NCI-H146 treated with DMSO at 0.1 percent for 48 hours (cell line): ENCODE data around the gene IPCEF1.
"Not testable (repeated sequence)": the region's sequence is repeated elsewhere in the genome, so short reads cannot be mapped to it uniquely, and the experiment has no call there.

Experiments used
- DNase-seq: peaks from one replicate; lab custom pipeline; 2025; ENCODE audit not compliant: unreplicated experiment; lab: John Stamatoyannopoulos, UW

Gene IPCEF1

GRCh38 chr6:154249499-154250298 is 106.9 kb downstream of the IPCEF1 start:
- DNase-seq, result no peak

DNA sequence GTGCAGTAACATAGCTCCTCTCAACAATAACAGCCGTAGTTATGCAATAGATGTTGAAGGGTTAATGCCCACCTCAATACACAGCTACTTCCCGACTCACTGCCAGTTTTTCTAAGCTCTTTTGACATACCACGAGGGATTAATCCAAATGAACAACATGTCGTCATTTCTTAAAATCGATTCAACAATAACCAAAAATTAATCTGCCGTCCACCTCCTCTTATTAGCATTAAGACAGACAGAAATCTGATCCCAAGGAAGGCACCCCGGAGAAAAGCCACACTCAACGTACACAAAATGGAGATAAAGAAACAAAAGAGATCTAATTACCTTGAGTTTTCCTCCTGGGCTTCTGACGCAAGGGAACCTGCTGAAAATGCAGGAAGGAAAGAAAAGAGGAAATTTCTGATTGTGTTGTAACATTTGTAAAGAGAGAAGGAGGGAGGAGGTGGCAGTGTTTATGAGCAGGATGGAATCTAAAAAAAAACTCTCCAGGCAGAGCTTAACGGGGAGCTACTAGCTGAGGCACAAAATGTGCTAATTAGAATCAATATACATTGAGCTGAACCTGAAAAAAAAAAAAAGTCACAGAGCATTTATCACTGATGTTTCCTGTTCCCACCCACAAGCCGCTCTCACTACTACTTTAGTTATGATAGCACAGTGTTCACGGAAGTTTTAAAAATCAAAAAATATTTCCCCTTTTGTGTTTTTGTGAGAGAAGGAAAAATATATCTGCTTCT is 109.3 kb downstream of the IPCEF1 start:
- peak; percentile 81 for DNase-seq

DNA sequence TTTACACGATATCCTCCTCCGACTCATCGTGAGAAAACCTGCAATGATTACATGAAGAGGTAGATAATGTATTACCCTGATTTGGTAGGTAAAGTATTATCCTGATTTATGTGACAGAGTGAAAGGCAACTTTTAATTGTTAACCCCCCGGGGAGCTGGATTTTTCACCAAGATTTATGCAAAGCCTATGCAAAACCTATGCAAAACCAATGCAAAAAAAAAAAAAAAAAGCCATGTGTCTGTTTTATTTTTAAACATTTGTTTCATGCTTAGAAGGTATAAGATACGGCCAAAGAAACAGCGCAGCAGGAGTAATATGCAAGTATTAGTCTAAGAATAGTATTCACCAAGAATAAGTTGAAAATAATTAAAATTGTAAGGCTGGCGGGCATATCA is 109.9 kb downstream of the IPCEF1 start:
- DNase-seq, result no peak

DNA sequence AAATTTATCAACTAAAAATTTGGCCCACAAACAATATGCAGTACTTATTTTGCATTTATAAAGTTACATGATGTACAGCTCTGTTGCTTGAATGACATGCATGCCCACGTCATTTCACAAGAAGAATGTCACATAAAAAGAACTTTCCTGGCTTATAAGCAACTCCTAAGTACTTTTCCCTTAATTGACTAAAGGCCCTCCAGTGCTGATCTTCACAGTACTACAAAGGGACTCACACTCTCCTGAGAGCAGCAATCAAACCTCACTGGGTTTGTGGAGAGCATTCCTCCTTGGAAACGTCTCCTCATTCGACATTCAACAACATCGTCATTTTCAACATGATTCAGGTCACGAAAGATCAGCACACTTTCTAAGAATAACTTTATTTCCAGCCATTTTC is 111.1 kb downstream of the IPCEF1 start:
- no peak for DNase-seq

- DNase-seq, result no peak
These were observed 112.5 kb downstream of the IPCEF1 start for GRCh38 chr6:154243793-154244750.

DNA sequence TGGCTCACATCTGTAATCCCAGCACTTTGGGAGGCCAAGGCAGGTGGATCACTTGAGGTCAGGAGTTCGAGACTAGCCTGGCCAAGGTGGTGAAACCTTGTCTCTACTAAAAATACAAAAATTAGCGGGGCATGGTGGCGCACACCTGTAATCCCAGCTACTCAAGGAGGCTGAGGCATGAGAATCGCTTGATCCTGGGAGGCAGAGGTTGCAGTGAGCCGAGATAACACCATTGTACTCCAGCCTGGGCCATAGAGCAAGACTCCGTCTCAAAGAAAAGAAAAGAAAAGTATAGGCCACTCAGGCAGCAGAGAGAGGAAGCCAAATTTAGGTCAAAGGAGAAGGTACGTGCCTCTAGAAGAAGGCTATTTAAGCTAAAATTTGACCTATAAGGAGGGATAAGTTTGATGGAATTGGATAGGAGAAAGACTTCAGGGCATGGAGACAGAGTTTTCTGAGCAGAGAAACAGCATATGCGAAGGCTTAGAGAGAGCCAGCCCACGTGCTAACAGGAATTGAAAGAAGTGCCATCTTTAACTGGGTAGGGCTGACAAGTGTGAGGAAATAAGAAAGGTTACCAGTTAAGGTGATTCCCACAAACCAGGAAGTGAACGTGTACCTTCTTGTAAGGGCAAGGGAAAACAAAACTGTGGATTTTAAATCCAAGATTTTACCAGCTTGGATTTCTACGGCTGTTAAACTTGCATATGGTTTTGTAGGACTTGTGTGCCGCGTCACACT is 113.8 kb downstream of the IPCEF1 start:
- DNase-seq, result no peak

GRCh38 chr6:154241581-154241980 is 115.0 kb downstream of the IPCEF1 start:
- DNase-seq, result no peak

GRCh38 chr6:154241061-154241460 is 115.5 kb downstream of the IPCEF1 start:
- DNase-seq, result not testable (repeated sequence)

DNA sequence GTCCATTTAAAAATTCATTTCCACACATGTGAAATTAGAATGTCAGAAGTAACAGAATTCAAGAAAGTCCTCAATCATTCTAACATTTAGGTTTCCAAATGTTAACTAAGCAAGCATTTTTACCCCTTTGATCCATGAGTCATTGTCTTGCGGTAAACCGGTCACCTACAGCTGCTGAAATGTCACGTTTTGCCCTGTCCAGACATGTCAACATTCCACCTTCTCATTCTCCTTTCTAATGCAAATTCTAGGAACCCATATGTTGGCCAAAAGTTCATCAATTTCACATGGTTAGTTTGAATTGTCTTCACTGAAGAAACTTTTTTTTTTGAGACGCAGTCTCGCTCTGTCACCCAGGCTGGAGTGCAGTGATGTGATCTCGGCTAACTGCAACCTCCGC is 117.2 kb downstream of the IPCEF1 start:
- no peak for DNase-seq

- no peak for DNase-seq
These were observed 117.8 kb downstream of the IPCEF1 start for GRCh38 chr6:154238831-154239230.

GRCh38 chr6:154236646-154237301 is 119.8 kb downstream of the IPCEF1 start:
- DNase-seq, result no peak

DNA sequence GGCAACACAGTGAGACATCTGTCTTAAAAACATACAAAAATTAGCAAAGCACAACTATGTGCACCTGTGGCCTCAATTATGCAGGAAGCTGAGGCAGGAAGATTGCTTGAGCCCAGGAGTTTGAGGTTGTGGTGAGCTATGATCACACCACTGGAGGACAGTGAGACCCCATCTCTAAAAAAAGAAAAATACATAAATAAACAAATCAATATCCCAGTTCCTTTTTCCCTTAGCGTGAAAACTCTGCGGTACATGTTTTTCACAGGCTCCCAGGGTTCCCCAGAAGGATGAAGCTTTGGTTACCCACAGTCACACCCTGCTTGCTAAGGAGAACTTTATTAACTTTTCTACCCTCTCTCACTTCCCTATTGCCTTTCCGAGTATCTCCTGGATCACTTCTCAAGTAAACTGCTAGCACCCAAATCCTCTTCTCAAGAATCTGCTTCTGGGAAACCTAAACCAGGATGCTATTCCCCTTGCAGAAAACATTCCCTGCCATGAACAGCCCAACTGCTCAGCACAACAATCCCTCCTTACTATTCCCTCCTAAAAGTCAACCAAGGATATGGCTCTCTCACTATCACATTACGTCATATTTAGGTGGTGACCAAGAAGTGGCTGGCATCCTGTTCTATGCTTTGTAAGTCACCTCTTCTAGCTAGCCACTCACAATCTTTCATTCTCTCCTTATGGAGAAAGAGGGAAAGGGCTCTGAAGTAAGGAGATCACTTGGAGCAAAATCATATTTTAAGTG is 122.4 kb downstream of the IPCEF1 start:
- DNase-seq, result no peak

DNA sequence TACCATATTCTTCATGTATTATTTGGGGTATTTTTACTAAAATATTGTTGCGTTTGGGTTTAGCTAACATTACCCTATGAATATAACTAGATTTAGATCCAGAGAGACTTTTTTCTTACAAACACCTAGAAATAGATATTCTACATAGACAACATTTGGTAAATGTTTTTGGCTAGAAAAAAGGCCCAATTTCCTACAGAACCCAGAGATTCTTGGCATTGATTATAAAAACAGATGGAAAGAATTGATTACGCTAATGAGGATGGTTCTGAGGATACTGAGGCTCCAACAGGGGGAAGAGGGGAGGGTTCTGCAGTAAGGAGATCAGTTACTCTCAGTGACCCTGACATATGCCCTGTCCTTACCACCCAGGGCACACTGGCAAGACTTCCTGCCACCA is 123.2 kb downstream of the IPCEF1 start:
- DNase-seq, result no peak

GRCh38 chr6:154232013-154232910 is 124.3 kb downstream of the IPCEF1 start:
- DNase-seq, result no peak

DNA sequence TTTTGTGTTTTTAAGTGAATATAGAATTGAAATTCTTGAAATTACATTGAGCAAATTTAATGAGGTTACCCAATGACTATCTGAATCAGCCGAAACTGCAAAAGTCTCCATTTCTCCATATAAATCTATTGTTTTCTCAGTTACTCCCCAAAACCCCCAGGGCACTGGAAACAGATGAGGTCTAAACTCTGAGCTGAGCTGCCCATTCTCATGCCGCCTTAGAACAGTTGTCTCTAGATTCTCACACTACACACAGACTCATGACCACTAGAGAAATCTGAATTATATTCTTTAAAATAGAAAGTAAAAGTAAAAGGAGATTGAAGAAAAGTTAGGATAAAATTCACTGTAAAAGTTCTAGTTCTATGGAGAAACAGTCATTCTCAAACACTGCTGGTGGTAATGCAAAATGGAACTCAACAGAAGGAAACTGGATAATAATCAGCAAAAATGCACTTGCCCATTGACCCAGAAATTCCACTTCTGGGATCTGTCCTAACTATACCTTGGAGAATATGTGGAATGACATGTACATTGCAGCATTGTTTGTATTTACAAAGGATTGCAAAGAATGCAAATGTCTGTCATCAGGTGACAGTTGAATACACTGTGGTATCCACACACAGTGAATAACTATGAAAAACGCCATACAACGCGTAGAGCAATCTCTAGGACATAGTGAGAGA is 125.5 kb downstream of the IPCEF1 start:
- no peak for DNase-seq

GRCh38 chr6:154230393-154230792 is 126.2 kb downstream of the IPCEF1 start:
- no peak for DNase-seq

GRCh38 chr6:154229786-154230185 is 126.8 kb downstream of the IPCEF1 start:
- no peak for DNase-seq

DNA sequence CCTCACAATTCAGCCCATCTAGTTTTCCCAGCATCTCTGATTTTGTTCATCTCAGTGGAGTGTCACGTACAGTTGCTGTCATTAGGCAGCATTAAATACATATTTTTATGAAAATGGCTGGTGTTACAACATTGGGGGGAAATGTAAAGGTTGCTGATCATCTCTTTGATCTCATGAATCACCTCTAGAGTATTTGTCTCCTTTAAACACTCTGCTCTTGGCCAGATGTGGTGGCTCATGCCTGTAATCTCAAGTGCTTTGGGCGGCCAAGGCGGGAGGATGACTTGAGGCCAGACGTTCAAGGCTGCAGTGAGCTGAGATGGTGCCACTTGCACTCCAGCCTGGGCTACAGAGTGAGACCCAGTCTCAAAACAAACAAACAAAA is 128.1 kb downstream of the IPCEF1 start:
- no peak for DNase-seq
